Sigmoid colon (tissue), 7 donors: ENCODE data around the gene ZNF593OS. TPM values are rescaled to one million over a fixed set of nuclear protein-coding genes. Genes with fewer than 3 reads are reported as not detected.

ENCODE experiments used
- DNase-seq: peaks from one replicate; pipeline ENCODE4 v3.0.0-alpha.2; 2019
- H3K27ac ChIP-seq, 4 donors: fragments of 200-600 bp; sonication (generic); one replicate each; pipeline ENCODE4 v1.5.1; 2016 to 2019; ENCODE audit warnings: mild to moderate bottlenecking in 1 of 4
- H3K27me3 ChIP-seq, 3 donors: fragments of 200-600 bp; sonication (generic); one replicate each; pipeline ENCODE4 v1.5.1; 2019; ENCODE audit warnings: mild to moderate bottlenecking in 1 of 3
- H3K36me3 ChIP-seq, 4 donors: fragments of 200-600 bp; sonication (generic); one replicate each; pipeline ENCODE4 v1.5.1; 2016 to 2019
- H3K4me1 ChIP-seq, 4 donors: fragments of 200-600 bp; sonication (generic); one replicate each; pipeline ENCODE4 v1.5.1; 2017 to 2019
- H3K4me3 ChIP-seq, 4 donors: fragments of 200-600 bp; sonication (generic); one replicate each; pipeline ENCODE4 v1.5.1; 2017 to 2019; ENCODE audit warnings: mild to moderate bottlenecking in 2 of 4, moderate library complexity in 1 of 4
- H3K9me3 ChIP-seq, 4 donors: fragments of 200-600 bp in 3 of 4; sonication (generic) in 3 of 4; one replicate each; pipeline versions ENCODE4 v1.5.1 to v1.6.1; 2013 to 2019
- CTCF ChIP-seq, 4 experiments: fragments of 450-650 bp in 3 of 4; fragments of 200-600 bp in 1 of 4; IDR thresholded peaks; one replicate each; pipeline ENCODE4 v1.5.1; 2016 to 2019; ENCODE audit warnings: antibody characterized with exemption in 4 of 4, mild to moderate bottlenecking in 3 of 4, moderate library complexity in 2 of 4
- EP300 ChIP-seq, 4 donors: sonication (generic); formaldehyde crosslinking; IDR thresholded peaks; one replicate each; pipeline ENCODE4 v1.6.1; 2017; ENCODE audit warnings: antibody characterized with exemption in 4 of 4
- POLR2A ChIP-seq, 2 donors: fragments of 450-650 bp; IDR thresholded peaks; one replicate each; pipeline ENCODE4 v1.6.1; 2016; ENCODE audit warnings: antibody characterized with exemption in 2 of 2, mild to moderate bottlenecking in 2 of 2, moderate library complexity in 2 of 2
- POLR2AphosphoS5 ChIP-seq, 4 donors: sonication (generic); formaldehyde crosslinking; IDR thresholded peaks; one replicate each; pipeline ENCODE4 v1.6.1; 2017; ENCODE audit warnings: antibody characterized with exemption in 4 of 4
- WGBS, 2 donors: extraction: QIAGEN DNeasy Blood & Tissue Kit; methylation state at CpG; one replicate each; pipeline ENCODE4 v1.1.7; 2013; 5-methylcytosine and 5-hydroxymethylcytosine counted together
- intact Hi-C: fragments of 100-400 bp; cut with DNase I; formaldehyde crosslinking; loops from one replicate; pipeline ENCODE4 v1.15.1; 2023
- polyA plus RNA-seq, 3 donors: library from polyadenylated mRNA; stranded (reverse); fragments of 200-250 nt; gene quantifications; one replicate each; pipeline ENCODE4 v1.2.3, GENCODE V29; 2013
- total RNA-seq, 4 donors: library from RNA; depleted of rRNA; stranded (reverse); fragments of >200 nt; gene quantifications; one replicate each; pipeline ENCODE4 v1.1.0, GENCODE V29; 2016
- donor health status: healthy with polysubstance abuse.
- donor health status: Bipolar disorder and iron deficiency.
- donor health status: healthy.

ZNF593OS gene
- total and polyA plus RNA-seq, 7 donors: 0.13 TPM; not detected in 6

GRCh38 chr1:26182383-26182696 lies 10.7 kb upstream of the ZNF593OS start:
- no peak for DNase-seq
- no peaks in the 10 kb centered on the region for H3K4me1 ChIP-seq
- no peak overlapping the region for H3K4me3 ChIP-seq
- H3K9me3 ChIP-seq: no peaks in the 10 kb centered on the region
- intact Hi-C loops: no loop called here
- H3K27me3 ChIP-seq: no peaks in the 10 kb centered on the region
- no peak for TF ChIP-seq CTCF (IDR thresholded peaks at IDR 0.05)
- TF ChIP-seq POLR2AphosphoS5 (IDR thresholded peaks at IDR 0.05): no peak
- TF ChIP-seq POLR2A (IDR thresholded peaks at IDR 0.05): no peak
- no peak for TF ChIP-seq EP300 (IDR thresholded peaks at IDR 0.05)
- WGBS, 2 donors: 84 to 88% methylated on average over 7 of the region's 7 CpGs
- H3K27ac ChIP-seq: no peak overlapping the region
- no peaks in the 10 kb centered on the region for H3K36me3 ChIP-seq

- H3K27ac ChIP-seq: no peak overlapping the region
- intact Hi-C loops: no loop called here
- 82% methylated on average over 9 of the region's 9 CpGs for WGBS, 2 donors
- no peak for DNase-seq
- H3K9me3 ChIP-seq: no peaks in the 10 kb centered on the region
- no peaks in the 10 kb centered on the region for H3K36me3 ChIP-seq
- H3K27me3 ChIP-seq: no peaks in the 10 kb centered on the region
- no peaks in the 10 kb centered on the region for H3K4me1 ChIP-seq
- H3K4me3 ChIP-seq: no peak overlapping the region
- no peak for TF ChIP-seq POLR2AphosphoS5 (IDR thresholded peaks at IDR 0.05)
- TF ChIP-seq EP300 (IDR thresholded peaks at IDR 0.05): no peak
- no peak for TF ChIP-seq POLR2A (IDR thresholded peaks at IDR 0.05)
- no peak for TF ChIP-seq CTCF (IDR thresholded peaks at IDR 0.05)
Observed at GRCh38 chr1:26181586-26182382, 10.2 kb upstream of the ZNF593OS start.

- WGBS, 2 donors: 87 to 89% methylated on average over 4 of the region's 4 CpGs
- Histone ChIP-seq H3K36me3 (no peaks in the 10 kb centered on the region), H3K9me3 (no peaks in the 10 kb centered on the region), H3K4me1 (no peaks in the 10 kb centered on the region), H3K4me3 (no peak overlapping the region), H3K27ac (no peak overlapping the region), H3K27me3 (no peaks in the 10 kb centered on the region)
- no peak for DNase-seq
- TF ChIP-seq EP300 (IDR thresholded peaks at IDR 0.05): no peak
- TF ChIP-seq POLR2AphosphoS5 (IDR thresholded peaks at IDR 0.05): no peak
- TF ChIP-seq POLR2A (IDR thresholded peaks at IDR 0.05): no peak
- no peak for TF ChIP-seq CTCF (IDR thresholded peaks at IDR 0.05)
- intact Hi-C loops: no loop called here
Observed at GRCh38 chr1:26180010-26180506, 8.4 kb upstream of the ZNF593OS start.

- no peak for DNase-seq
- H3K36me3 ChIP-seq: no peaks in the 10 kb centered on the region
- no peak within 1 kb of the TSS for H3K27ac ChIP-seq
- no peaks in the 10 kb centered on the region for H3K4me1 ChIP-seq
- 14 to 38% methylated on average over 21 of the region's 21 CpGs for WGBS, 2 donors
- H3K4me3 ChIP-seq: no peak within 1 kb of the TSS
- intact Hi-C loops: no loop called here
- TF ChIP-seq EP300 (IDR thresholded peaks at IDR 0.05): no peak
- no peak for TF ChIP-seq CTCF (IDR thresholded peaks at IDR 0.05)
- TF ChIP-seq POLR2A (IDR thresholded peaks at IDR 0.05): peak in 1 of 2 donors; percentile 30
- no peak for TF ChIP-seq POLR2AphosphoS5 (IDR thresholded peaks at IDR 0.05)
- no peaks in the 10 kb centered on the region for H3K27me3 ChIP-seq
- H3K9me3 ChIP-seq: no peaks in the 10 kb centered on the region
Observed at GRCh38 chr1:26177182-26177684, 5.6 kb upstream of the ZNF593OS start, which contains the start of gene CNKSR1. Gene CNKSR1, plus strand, starts transcription at chr1:26177491. Its CDS starts 57 bp downstream, at chr1:26177548.
